ENCODE data around the gene ZNF740.
"Not testable (repeated sequence)": the region's sequence is repeated elsewhere in the genome, so short reads cannot be mapped to it uniquely, and the experiment has no call there.

The ZNF740 gene

GRCh38 chr12:53173085-53173715, 7.3 kb upstream of the ZNF740 start:
- DNase-seq (ENCODE audit: low spot score): peak; percentile 64

- DNase-seq (ENCODE audit: low spot score): no peak
Observed at GRCh38 chr12:53174881-53175491, 5.5 kb upstream of the ZNF740 start.

- no peak for DNase-seq (ENCODE audit: low spot score)
Observed at GRCh38 chr12:53176750-53177149, 3.8 kb upstream of the ZNF740 start.

GRCh38 chr12:53177447-53177846, 3.1 kb upstream of the ZNF740 start:
- DNase-seq (ENCODE audit: low spot score): not testable (repeated sequence)

GRCh38 chr12:53178803-53179202, 1.7 kb upstream of the ZNF740 start:
- DNase-seq (ENCODE audit: low spot score): not testable (repeated sequence)

- DNase-seq (ENCODE audit: low spot score): no peak
Observed at GRCh38 chr12:53179687-53180219, 769 bp upstream of the ZNF740 start.

GRCh38 chr12:53180931-53181645, 566 bp downstream of the ZNF740 start:
- peak; percentile 88 for DNase-seq (ENCODE audit: low spot score)

- DNase-seq (ENCODE audit: low spot score): no peak
Observed at GRCh38 chr12:53181935-53182334, 1.4 kb downstream of the ZNF740 start.

- DNase-seq (ENCODE audit: low spot score): no peak
Observed at GRCh38 chr12:53182903-53183302, 2.4 kb downstream of the ZNF740 start.

- DNase-seq (ENCODE audit: low spot score): no peak
Observed at GRCh38 chr12:53184828-53185227, 4.3 kb downstream of the ZNF740 start.

GRCh38 chr12:53185582-53186153, 5.1 kb downstream of the ZNF740 start:
- DNase-seq (ENCODE audit: low spot score): no peak

- DNase-seq (ENCODE audit: low spot score): no peak
Observed at GRCh38 chr12:53186745-53187144, 6.2 kb downstream of the ZNF740 start.

GRCh38 chr12:53187145-53187899, 6.8 kb downstream of the ZNF740 start:
- DNase-seq (ENCODE audit: low spot score): no peak

GRCh38 chr12:53190108-53190729, 9.7 kb downstream of the ZNF740 start:
- peak; percentile 85 for DNase-seq (ENCODE audit: low spot score)

GRCh38 chr12:53191096-53191884, 10.8 kb downstream of the ZNF740 start:
- no peak for DNase-seq (ENCODE audit: low spot score)

GRCh38 chr12:53191885-53192530, 11.5 kb downstream of the ZNF740 start:
- no peak for DNase-seq (ENCODE audit: low spot score)

- no peak for DNase-seq (ENCODE audit: low spot score)
Observed at GRCh38 chr12:53192531-53193021, 12.1 kb downstream of the ZNF740 start.

- DNase-seq (ENCODE audit: low spot score): no peak
Observed at GRCh38 chr12:53193040-53193439, 12.5 kb downstream of the ZNF740 start.

GRCh38 chr12:53193985-53194716, 13.6 kb downstream of the ZNF740 start:
- no peak for DNase-seq (ENCODE audit: low spot score)
